ENCODE results near the gene ACTL8.

The ACTL8 gene

GRCh38 chr1:17798799-17799382, 43.8 kb downstream of the ACTL8 start:
- H3K27ac ChIP-seq (replicated peaks) = no peak overlapping the region
- no peak for TF ChIP-seq CTCF (IDR thresholded peaks at IDR 0.05; ENCODE audit: insufficient read depth, low read length)
- TF ChIP-seq POLR2AphosphoS5 (IDR thresholded peaks at IDR 0.05; ENCODE audit: low read depth) = no peak
- no peak for TF ChIP-seq SPI1 (IDR thresholded peaks at IDR 0.05; ENCODE audit: borderline replicate concordance, low read depth)
- TF ChIP-seq GABPA (IDR thresholded peaks at IDR 0.05; ENCODE audit: low read depth) = no peak
- no peak for TF ChIP-seq REST (IDR thresholded peaks at IDR 0.05; ENCODE audit: insufficient replicate concordance, low read depth)
- no peak for DNase-seq (ENCODE audit: low read depth in 1 of 2, low spot score in 1 of 2)
- H3K27me3 ChIP-seq (ENCODE audit: insufficient read depth, poor library complexity, severe bottlenecking) = peaks cover 2% of the 10 kb centered on the region
- no peak overlapping the region for H3K4me3 ChIP-seq (replicated peaks; ENCODE audit: insufficient read depth, low read length)

- no peak overlapping the region for H3K27ac ChIP-seq (replicated peaks)
- DNase-seq (ENCODE audit: low read depth in 1 of 2, low spot score in 1 of 2) = no peak
- no peak for TF ChIP-seq GABPA (IDR thresholded peaks at IDR 0.05; ENCODE audit: low read depth)
- no peak for TF ChIP-seq SPI1 (IDR thresholded peaks at IDR 0.05; ENCODE audit: borderline replicate concordance, low read depth)
- TF ChIP-seq REST (IDR thresholded peaks at IDR 0.05; ENCODE audit: insufficient replicate concordance, low read depth) = no peak
- no peak for TF ChIP-seq CTCF (IDR thresholded peaks at IDR 0.05; ENCODE audit: insufficient read depth, low read length)
- no peak for TF ChIP-seq POLR2AphosphoS5 (IDR thresholded peaks at IDR 0.05; ENCODE audit: low read depth)
- H3K27me3 ChIP-seq (ENCODE audit: insufficient read depth, poor library complexity, severe bottlenecking) = peaks cover 2% of the 10 kb centered on the region
- no peak overlapping the region for H3K4me3 ChIP-seq (replicated peaks; ENCODE audit: insufficient read depth, low read length)
These were observed 44.5 kb downstream of the ACTL8 start for GRCh38 chr1:17799642-17800041.

GRCh38 chr1:17802164-17802563, 47.0 kb downstream of the ACTL8 start:
- H3K27me3 ChIP-seq (ENCODE audit: insufficient read depth, poor library complexity, severe bottlenecking) = peaks cover 2% of the 10 kb centered on the region
- DNase-seq (ENCODE audit: low read depth in 1 of 2, low spot score in 1 of 2) = no peak
- TF ChIP-seq CTCF (IDR thresholded peaks at IDR 0.05; ENCODE audit: insufficient read depth, low read length) = no peak
- no peak for TF ChIP-seq REST (IDR thresholded peaks at IDR 0.05; ENCODE audit: insufficient replicate concordance, low read depth)
- TF ChIP-seq GABPA (IDR thresholded peaks at IDR 0.05; ENCODE audit: low read depth) = no peak
- no peak for TF ChIP-seq SPI1 (IDR thresholded peaks at IDR 0.05; ENCODE audit: borderline replicate concordance, low read depth)
- TF ChIP-seq POLR2AphosphoS5 (IDR thresholded peaks at IDR 0.05; ENCODE audit: low read depth) = no peak
- H3K4me3 ChIP-seq (replicated peaks; ENCODE audit: insufficient read depth, low read length) = no peak overlapping the region
- no peak overlapping the region for H3K27ac ChIP-seq (replicated peaks)
